ENCODE results near the gene BTN2A1.
"Not testable (repeated sequence)": the region's sequence is repeated elsewhere in the genome, so short reads cannot be mapped to it uniquely, and the experiment has no call there.

Gene BTN2A1

DNA sequence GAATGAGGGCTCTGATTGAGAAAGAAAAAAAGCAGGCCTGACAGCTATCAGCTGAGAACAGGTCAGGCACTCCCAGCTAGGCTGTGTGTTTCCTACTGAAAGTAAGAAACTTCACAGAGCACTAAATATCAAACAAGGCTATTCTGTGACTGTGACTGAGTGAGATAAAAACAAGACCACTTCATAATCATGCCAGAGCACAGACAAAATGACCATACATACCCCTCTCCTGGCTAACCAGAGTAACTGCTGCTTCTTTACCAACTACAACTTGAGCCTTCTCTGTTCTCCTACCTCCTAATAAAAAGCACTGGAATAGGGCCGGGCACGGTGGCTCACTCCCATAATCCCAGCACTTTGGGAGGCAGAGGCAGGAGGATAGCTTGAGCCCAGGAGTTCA, 35.5 kb downstream of the BTN2A1 start:
- no peak for DNase-seq (ENCODE audit: low read depth)

DNA sequence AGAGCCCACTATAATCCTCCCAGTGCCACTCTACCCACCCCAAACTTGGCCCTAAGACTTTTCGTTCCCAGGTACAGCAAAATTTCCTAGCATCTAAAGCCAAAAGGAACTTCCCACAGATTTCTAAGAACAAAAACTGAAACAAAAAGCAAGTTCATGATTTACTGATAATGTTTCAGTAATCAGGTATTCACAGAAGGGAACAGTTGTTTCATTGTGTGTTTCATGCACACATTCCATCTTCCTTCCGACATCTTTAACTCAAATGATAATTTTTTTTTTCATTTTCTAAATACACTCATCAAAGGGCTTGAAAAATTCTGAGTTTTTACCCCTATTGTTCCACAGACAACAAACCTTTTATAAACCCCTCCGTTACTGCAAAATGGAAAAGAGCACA, 36.4 kb downstream of the BTN2A1 start:
- DNase-seq (ENCODE audit: low read depth), result no peak

DNA sequence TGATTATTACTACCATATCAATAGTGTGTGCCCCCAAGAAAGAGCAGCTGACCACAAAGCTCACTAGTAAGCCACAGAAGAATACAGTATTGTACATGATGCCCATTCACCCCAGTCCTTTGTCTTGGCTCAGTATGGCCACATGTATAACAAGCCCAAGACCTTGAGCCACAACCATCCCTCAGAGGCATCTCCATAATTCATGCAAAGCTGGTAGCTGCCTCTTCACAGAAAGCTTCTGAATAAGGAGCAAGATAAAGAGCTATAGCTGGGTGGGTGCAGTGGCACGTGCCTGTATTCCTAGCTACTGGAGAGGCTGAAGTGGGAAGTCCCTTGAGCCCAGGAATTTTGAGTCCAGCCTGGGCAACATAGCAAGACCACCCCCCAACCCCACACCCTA, 37.5 kb downstream of the BTN2A1 start:
- no peak for DNase-seq (ENCODE audit: low read depth)

DNA sequence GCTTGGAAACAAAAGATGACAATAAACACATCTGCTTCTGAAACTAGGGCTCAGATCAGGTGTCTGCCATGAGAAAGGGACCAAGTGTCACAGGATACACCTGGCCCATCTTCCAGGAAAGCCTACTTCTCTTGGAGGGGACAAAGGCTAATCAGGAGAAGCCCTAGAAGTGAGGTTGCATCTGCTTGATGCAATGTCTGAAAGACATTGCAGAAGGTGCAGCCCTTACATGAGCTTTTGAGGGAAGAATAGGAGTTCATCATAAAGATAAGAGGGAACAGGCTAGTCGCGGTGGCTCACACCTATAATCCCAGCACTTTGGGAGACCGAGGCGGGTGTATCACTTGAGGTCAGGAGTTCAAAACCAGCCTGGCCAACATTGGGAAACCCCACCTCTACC, 39.9 kb downstream of the BTN2A1 start:
- DNase-seq (ENCODE audit: low read depth), result no peak

DNA sequence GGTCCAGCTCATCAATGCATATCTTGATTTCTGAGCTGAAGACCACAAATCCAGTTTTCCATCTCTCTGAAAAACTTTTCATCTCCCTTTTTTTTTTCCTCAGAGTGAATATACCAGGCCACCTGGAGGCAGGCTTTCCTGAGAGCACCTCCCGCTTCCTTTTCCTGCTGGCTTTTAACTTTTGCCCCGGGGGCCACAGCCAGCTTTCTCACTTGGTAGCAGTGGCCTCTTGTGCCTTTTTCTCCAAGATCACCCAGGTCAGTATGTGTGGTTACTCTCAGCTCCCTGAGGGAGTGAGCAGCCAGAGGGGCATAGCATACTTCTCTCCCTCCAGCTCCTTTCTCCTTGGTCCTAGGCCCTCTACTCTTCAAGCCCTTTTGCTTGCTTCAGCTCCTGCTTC, 42.3 kb downstream of the BTN2A1 start, which contains the start of gene BTN1A1:
Gene BTN1A1, plus strand, starts transcription at position 202 of the 400 bp plus-strand sequence. CDS start 984 bp downstream, outside the sequence.
- DNase-seq (ENCODE audit: low read depth), result no peak

DNA sequence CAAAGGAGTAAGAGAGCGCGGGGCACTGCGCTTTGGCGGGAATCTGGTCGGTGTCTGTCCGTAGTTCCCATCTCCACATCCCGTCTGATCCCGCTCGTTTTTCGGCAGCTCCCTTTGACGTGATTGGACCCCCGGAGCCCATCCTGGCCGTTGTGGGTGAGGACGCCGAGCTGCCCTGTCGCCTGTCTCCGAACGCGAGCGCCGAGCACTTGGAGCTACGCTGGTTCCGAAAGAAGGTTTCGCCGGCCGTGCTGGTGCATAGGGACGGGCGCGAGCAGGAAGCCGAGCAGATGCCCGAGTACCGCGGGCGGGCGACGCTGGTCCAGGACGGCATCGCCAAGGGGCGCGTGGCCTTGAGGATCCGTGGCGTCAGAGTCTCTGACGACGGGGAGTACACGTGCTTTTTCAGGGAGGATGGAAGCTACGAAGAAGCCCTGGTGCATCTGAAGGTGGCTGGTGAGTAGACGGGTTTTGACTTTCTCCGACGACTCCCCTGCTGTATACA, 43.8 kb downstream of the BTN2A1 start:
- no peak for DNase-seq (ENCODE audit: low read depth)

DNA sequence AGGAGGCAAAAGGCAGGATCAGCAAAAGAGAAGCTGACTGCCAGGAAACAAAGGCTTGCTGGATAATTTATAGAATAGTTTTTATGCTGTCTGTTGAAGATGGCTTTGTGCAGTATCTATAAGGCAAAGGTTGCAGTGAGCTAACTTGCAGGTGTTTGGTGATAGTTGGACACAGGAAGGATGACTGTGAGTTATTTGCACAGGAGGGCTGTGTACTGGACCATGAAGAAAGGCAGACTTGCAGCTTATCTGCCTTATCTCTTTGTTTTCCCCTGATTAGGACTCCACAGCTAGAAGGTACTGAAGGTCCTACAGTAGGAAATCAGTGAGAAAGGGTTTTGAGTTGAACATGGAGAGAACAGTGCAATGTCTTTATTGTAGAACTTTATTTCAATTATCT, 44.4 kb downstream of the BTN2A1 start:
- DNase-seq (ENCODE audit: low read depth), result no peak

DNA sequence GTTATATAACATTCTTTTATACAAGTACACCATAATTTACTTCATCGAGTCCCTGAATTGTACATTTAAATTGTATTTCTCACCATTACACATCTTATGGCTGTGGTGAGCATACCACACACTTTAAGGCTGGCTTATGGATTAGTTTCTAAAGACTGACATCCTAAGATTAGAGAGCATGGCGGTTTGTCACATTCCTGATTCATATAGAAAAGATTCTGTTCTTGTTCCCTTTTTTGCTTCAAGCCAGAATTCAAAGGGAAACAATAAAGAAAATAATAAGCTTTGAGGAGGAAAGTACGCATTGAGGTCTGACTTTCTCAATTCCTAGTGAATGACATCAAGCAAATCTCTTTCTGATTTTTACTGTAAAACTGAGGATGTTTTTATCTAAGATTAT, 44.9 kb downstream of the BTN2A1 start:
- no peak for DNase-seq (ENCODE audit: low read depth)

DNA sequence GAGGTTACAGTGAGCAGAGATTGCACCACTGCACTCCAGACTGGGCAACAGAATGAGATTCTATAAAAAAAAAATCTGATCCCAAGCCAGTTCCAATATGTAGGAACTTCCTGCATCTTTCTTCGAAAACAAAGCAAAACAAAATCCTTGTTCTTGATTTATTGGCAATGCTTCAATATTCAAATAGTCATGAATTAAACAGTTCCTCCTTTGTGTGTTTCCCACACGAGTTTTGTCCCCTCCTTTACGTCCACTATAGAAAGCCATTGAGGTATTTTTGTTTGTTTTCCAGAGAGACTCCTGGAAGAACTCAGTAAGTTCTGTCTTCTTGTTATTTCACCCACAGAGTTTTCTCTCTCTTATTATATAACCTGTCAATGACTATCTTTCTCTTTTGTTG, 49.9 kb downstream of the BTN2A1 start:
- no peak for DNase-seq (ENCODE audit: low read depth)

DNA sequence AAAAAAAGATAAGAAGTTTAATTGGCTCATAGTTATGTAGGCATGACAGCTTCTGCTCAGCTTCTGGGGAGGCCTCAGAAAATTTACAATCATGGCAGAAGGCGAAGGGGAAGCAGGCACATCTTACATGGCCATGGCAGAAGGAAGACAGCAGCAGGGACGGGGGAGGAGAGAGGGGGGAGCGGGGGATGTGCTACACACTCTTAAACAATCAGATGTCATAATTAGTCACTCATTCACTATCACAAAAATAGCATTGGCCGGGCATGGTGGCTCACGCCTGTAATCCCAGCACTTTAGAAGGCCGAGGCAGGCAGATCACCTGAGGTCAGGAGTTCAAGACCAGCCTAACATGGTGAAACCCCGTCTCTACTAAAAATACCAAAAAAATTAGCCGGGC, 53.3 kb downstream of the BTN2A1 start:
- DNase-seq (ENCODE audit: low read depth), result not testable (repeated sequence)

DNA sequence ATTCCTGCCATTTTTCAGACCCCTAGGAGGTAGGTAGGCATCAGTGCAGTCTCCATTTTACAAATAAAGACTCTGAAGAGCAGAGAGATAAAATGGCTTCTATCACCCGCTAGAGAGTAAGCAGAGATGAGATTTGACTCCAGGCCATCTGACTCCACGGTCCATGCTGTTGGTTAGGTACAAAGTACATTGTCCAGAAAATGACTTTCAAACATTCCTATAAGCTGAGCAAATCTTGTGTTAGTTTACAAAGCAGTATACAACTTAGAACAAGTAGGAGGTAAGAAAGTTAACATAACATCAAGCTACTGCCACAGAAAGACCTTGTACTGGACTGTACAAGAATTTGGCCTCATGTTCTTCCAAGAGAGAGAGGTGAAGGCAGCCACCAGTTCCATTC, 57.2 kb downstream of the BTN2A1 start:
- no peak for DNase-seq (ENCODE audit: low read depth)

DNA sequence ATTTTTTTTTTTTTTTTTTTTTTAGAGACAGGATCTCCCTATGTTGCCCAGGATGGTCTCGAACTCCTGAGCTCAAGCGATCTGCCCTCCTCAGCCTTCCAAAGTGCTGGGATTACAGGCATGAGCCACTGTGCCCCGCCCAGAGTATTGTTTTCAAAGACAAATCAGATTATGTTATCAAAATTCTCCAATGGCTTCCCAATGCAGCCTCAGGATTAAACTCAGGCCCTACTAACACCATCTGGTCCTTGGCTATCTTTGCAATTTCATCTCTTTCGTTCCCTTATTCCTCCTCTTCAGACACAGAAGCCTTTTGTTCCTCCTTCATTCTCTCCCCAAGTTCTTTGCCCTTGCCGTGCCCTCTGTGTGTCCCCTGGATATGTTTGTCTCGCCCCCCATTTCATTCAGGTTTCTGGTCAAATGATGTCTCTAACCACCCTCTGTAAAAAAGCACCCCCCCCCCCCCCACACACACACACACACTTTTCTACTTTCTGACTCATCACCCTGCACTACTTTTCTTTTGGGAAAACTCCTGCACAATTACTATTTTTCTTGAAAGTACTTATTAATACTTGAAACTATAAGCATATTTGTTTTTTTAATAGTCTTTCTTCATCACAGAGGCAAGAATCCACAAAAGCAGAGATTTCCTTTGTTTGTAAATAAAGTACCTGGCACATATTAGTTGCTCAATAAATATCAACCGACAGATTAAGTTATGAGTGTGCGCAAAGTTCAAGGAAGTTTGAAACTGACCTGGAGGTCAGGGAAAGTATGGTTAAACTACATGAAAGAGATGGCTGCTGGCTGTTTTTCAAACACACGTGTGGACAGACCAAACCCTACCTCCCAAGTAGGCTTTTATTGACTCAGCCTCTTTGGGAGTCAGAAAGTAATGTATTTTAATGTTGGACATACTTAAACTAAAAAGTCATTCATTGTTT, 59.0 kb downstream of the BTN2A1 start:
- DNase-seq (ENCODE audit: low read depth), result no peak
